Measurements from ENCODE around the gene PTCH2.

Gene PTCH2

GRCh38 chr1:44808938-44809917 lies 33.8 kb downstream of the PTCH2 start:
- no peak for TF ChIP-seq CTCF (IDR thresholded peaks at IDR 0.05; ENCODE audit: extremely low read depth, missing control alignments)
- peak; percentile 88 for DNase-seq (ENCODE audit: low spot score)

GRCh38 chr1:44808063-44808937 lies 34.8 kb downstream of the PTCH2 start, which contains the start of gene BTBD19:
Gene BTBD19 (plus strand): TSS chr1:44808523. CDS start chr1:44808821, 298 bp downstream.
- peak; percentile 77 for DNase-seq (ENCODE audit: low spot score)
- no peak for TF ChIP-seq CTCF (IDR thresholded peaks at IDR 0.05; ENCODE audit: extremely low read depth, missing control alignments)

GRCh38 chr1:44807364-44808062 lies 35.5 kb downstream of the PTCH2 start:
- DNase-seq (ENCODE audit: low spot score): peak; percentile 85
- TF ChIP-seq CTCF (IDR thresholded peaks at IDR 0.05; ENCODE audit: extremely low read depth, missing control alignments): no peak

- no peak for TF ChIP-seq CTCF (IDR thresholded peaks at IDR 0.05; ENCODE audit: extremely low read depth, missing control alignments)
- DNase-seq (ENCODE audit: low spot score): no peak
These were observed 36.2 kb downstream of the PTCH2 start, which contains the start of gene DYNLT4 for GRCh38 chr1:44806704-44807363. Gene DYNLT4 (minus strand): TSS chr1:44807351. CDS start chr1:44806668, 683 bp downstream.

GRCh38 chr1:44806025-44806703 lies 36.9 kb downstream of the PTCH2 start:
- TF ChIP-seq CTCF (IDR thresholded peaks at IDR 0.05; ENCODE audit: extremely low read depth, missing control alignments): no peak
- DNase-seq (ENCODE audit: low spot score): no peak

Measured in GM20000 (cell line).